ENCODE measurements around the gene CAMK4.

CAMK4 gene

GRCh38 chr5:111532886-111533582 is 308.9 kb downstream of the CAMK4 start:
- no peak overlapping the region for H3K4me3 ChIP-seq (ENCODE audit: low read depth, low read length)
- no peak for TF ChIP-seq CTCF (IDR thresholded peaks at IDR 0.05)
- no peaks in the 10 kb centered on the region for H3K9me3 ChIP-seq (ENCODE audit: control insufficient read depth, low read length)
- no peaks in the 10 kb centered on the region for H3K36me3 ChIP-seq (ENCODE audit: control insufficient read depth, insufficient read depth, low read length)
- H3K27me3 ChIP-seq (ENCODE audit: control insufficient read depth, insufficient read depth, low read length) = no peaks in the 10 kb centered on the region
- H3K4me2 ChIP-seq (ENCODE audit: low read length) = no peak overlapping the region
- H3K4me1 ChIP-seq = peaks cover 7% of the 10 kb centered on the region
- peak overlapping the region; percentile 31 for H2AFZ ChIP-seq
- no peaks in the 10 kb centered on the region for H3K79me2 ChIP-seq
- H3K9ac ChIP-seq = no peak overlapping the region
- no peak overlapping the region for H3K27ac ChIP-seq

- no peaks in the 10 kb centered on the region for H3K36me3 ChIP-seq (ENCODE audit: control insufficient read depth, insufficient read depth, low read length)
- TF ChIP-seq CTCF (IDR thresholded peaks at IDR 0.05) = no peak
These were observed 311.8 kb downstream of the CAMK4 start for GRCh38 chr5:111535879-111536549.

GRCh38 chr5:111537141-111538024 is 313.2 kb downstream of the CAMK4 start:
- no peak for TF ChIP-seq CTCF (IDR thresholded peaks at IDR 0.05)
- Histone ChIP-seq H3K4me1 (peaks cover 5% of the 10 kb centered on the region), H3K27me3 (ENCODE audit: control insufficient read depth, insufficient read depth, low read length) (no peaks in the 10 kb centered on the region), H3K79me2 (no peaks in the 10 kb centered on the region), H3K9ac (no peak overlapping the region), H2AFZ (no peak overlapping the region), H3K9me3 (ENCODE audit: control insufficient read depth, low read length) (no peaks in the 10 kb centered on the region), H3K36me3 (ENCODE audit: control insufficient read depth, insufficient read depth, low read length) (no peaks in the 10 kb centered on the region), H3K27ac (no peak overlapping the region), H3K4me3 (ENCODE audit: low read depth, low read length) (no peak overlapping the region), H3K4me2 (ENCODE audit: low read length) (peak overlapping the region; percentile 14)

More at GRCh38 chr5:111535879-111536549, 311.8 kb downstream of the CAMK4 start:
- no peak overlapping the region for H3K4me2 ChIP-seq (ENCODE audit: low read length)
- H3K4me1 ChIP-seq = peaks cover 5% of the 10 kb centered on the region
- H3K4me3 ChIP-seq (ENCODE audit: low read depth, low read length) = no peak overlapping the region
- H3K27ac ChIP-seq = no peak overlapping the region
- H3K9ac ChIP-seq = no peak overlapping the region
- H3K79me2 ChIP-seq = no peaks in the 10 kb centered on the region
- no peaks in the 10 kb centered on the region for H3K9me3 ChIP-seq (ENCODE audit: control insufficient read depth, low read length)
- H3K27me3 ChIP-seq (ENCODE audit: control insufficient read depth, insufficient read depth, low read length) = no peaks in the 10 kb centered on the region
- no peak overlapping the region for H2AFZ ChIP-seq
